Endothelial cell of umbilical vein (primary cell): ENCODE data around the gene TEF. TPM values are rescaled to one million over a fixed set of nuclear protein-coding genes. Genes with fewer than 3 reads are reported as not detected.

Experiments used
- BruUV-seq: library from RNA; stranded (reverse); fragments of 400-500 nt; replicated peaks from 2 replicates; lab custom pipeline; 2021; lab: Mats Ljungman, UMichigan
- CTCF ChIA-PET: fragments of 300-600, 350-600 bp; sonication (Branson Sonifier 250); formaldehyde crosslinking; loops from one replicate; lab custom pipeline; 2021; ENCODE audit warnings: antibody characterized with exemption, inconsistent platforms; lab: Charles Lee
- POLR2A ChIA-PET: fragments of 300-600, 350-600 bp; sonication (Branson Sonifier 250); formaldehyde crosslinking; loops from one replicate; lab custom pipeline; 2021; ENCODE audit warnings: antibody characterized with exemption, inconsistent platforms; lab: Charles Lee
- DNase-seq: peaks from one replicate; pipeline ENCODE4 v3.0.0-alpha.2; 2011; ENCODE audit warnings: low read depth, low spot score
- FAIRE-seq: peaks from 2 replicates; lab custom pipeline; 2011; peaks lifted over from hg19 to GRCh38; lab: Jason Lieb, UNC
- H2AFZ ChIP-seq: 2 replicates; pipeline ENCODE4 v1.6.0; 2012; ENCODE audit warnings: low read depth, low read length, control low read depth, inconsistent platforms
- H3K27ac ChIP-seq: 2 replicates; pipeline ENCODE4 v1.5.1; 2011; ENCODE audit warnings: low read depth, mild to moderate bottlenecking, control low read depth, low read length, moderate library complexity; ENCODE audit not compliant: insufficient read depth
- H3K27me3 ChIP-seq, 2 experiments: 2 replicates each; pipeline versions ENCODE4 v1.6.0 to v1.6.1; 2011; ENCODE audit warnings: low read length in 2 of 2, mixed read lengths in 1 of 2; ENCODE audit not compliant: control insufficient read depth in 2 of 2, insufficient read depth in 2 of 2
- H3K36me3 ChIP-seq, 2 experiments: 2 replicates in 1 of 2; 3 replicates in 1 of 2; pipeline ENCODE4 v1.5.1; 2011; ENCODE audit warnings: low read length in 2 of 2, mild to moderate bottlenecking in 1 of 2, moderate library complexity in 1 of 2; ENCODE audit not compliant: control insufficient read depth in 2 of 2, insufficient read depth in 2 of 2; ENCODE audit errors: extremely low read depth in 1 of 2
- H3K4me1 ChIP-seq: 3 replicates; pipeline ENCODE4 v1.5.1; 2011; ENCODE audit warnings: mild to moderate bottlenecking, low read length; ENCODE audit not compliant: control insufficient read depth, insufficient read depth; ENCODE audit errors: extremely low read depth
- H3K4me2 ChIP-seq: 2 replicates; pipeline ENCODE4 v1.6.1; 2011; ENCODE audit warnings: low read length, control low read depth, mixed read lengths; ENCODE audit not compliant: insufficient read depth
- H3K4me3 ChIP-seq, 3 experiments: fragments of 200-600 bp in 1 of 3; sonication (generic), shearing (Covaris generic) in 1 of 3; replicated peaks in 1 of 3; 2 replicates each; pipeline ENCODE4 v1.5.1; 2011 to 2016; ENCODE audit warnings: control low read depth in 3 of 3, low read length in 3 of 3, mild to moderate bottlenecking in 2 of 3, inconsistent platforms in 1 of 3, low read depth in 1 of 3, moderate library complexity in 1 of 3; ENCODE audit not compliant: insufficient read depth in 1 of 3
- H3K79me2 ChIP-seq: 2 replicates; pipeline ENCODE4 v1.6.0; 2012; ENCODE audit warnings: low read length, inconsistent platforms; ENCODE audit not compliant: control insufficient read depth, insufficient read depth
- H3K9ac ChIP-seq: replicated peaks from 2 replicates; pipeline ENCODE3; 2011; ENCODE audit warnings: low read length, control low read depth; ENCODE audit not compliant: insufficient read depth; ENCODE audit errors: extremely low read depth
- H3K9me1 ChIP-seq: replicated peaks from 3 replicates; pipeline ENCODE4 v1.6.0; 2011; ENCODE audit warnings: mild to moderate bottlenecking, low read length; ENCODE audit not compliant: control insufficient read depth, insufficient read depth; ENCODE audit errors: extremely low read depth
- H3K9me3 ChIP-seq: replicated peaks from 2 replicates; pipeline ENCODE4 v1.5.1; 2012; ENCODE audit warnings: low read length, inconsistent platforms; ENCODE audit not compliant: control insufficient read depth, insufficient read depth
- H4K20me1 ChIP-seq: replicated peaks from 2 replicates; pipeline ENCODE3; 2011; ENCODE audit warnings: mild to moderate bottlenecking, low read length; ENCODE audit not compliant: control insufficient read depth, insufficient read depth; ENCODE audit errors: extremely low read depth
- EZH2 ChIP-seq: IDR thresholded peaks from 2 replicates; pipeline ENCODE4 v1.6.1; 2012; ENCODE audit warnings: borderline replicate concordance, low read depth, mild to moderate bottlenecking, moderate library complexity, low read length, inconsistent platforms; ENCODE audit not compliant: severe bottlenecking
- FOS ChIP-seq: IDR thresholded peaks from 2 replicates; pipeline ENCODE4 v1.6.1; 2011; ENCODE audit warnings: mild to moderate bottlenecking, low read length, moderate library complexity, borderline replicate concordance; ENCODE audit not compliant: insufficient read depth
- GATA2 ChIP-seq: IDR thresholded peaks from 2 replicates; pipeline ENCODE4 v1.7.0; 2011; ENCODE audit warnings: low read depth, mild to moderate bottlenecking, moderate library complexity, mixed read lengths, low read length; ENCODE audit not compliant: insufficient read length, insufficient read depth
- JUN ChIP-seq: IDR thresholded peaks from 2 replicates; pipeline ENCODE4 v1.6.1; 2011; ENCODE audit warnings: borderline replicate concordance, low read depth; ENCODE audit not compliant: insufficient read length, insufficient read depth
- MYC ChIP-seq: IDR thresholded peaks from one replicate; pipeline ENCODE4 v1.6.1; 2011; ENCODE audit warnings: mild to moderate bottlenecking, low read depth, low read length
- POLR2A ChIP-seq: IDR thresholded peaks from 2 replicates; pipeline ENCODE4 v1.6.1; 2012; ENCODE audit warnings: low read depth, mild to moderate bottlenecking, control low read depth, low read length
- POLR2AphosphoS5 ChIP-seq: IDR thresholded peaks from 2 replicates; pipeline ENCODE4 v1.6.1; 2012; ENCODE audit warnings: low read depth, mild to moderate bottlenecking, control low read depth, low read length, moderate library complexity; ENCODE audit not compliant: insufficient read depth
- dilution Hi-C: fragments of 300-500 bp; cut with MboI; formaldehyde crosslinking; loops from one replicate; pipeline ENCODE4 v1.15.0; 2019; ENCODE audit warnings: low sequenced_read_pairs; ENCODE audit not compliant: extremely low pct_ligation_motif_present
- intact Hi-C: fragments of 100-400 bp; cut with micrococcal nuclease; formaldehyde crosslinking; loops from one replicate; pipeline ENCODE4 v1.10.0; 2022
- polyA plus RNA-seq, 4 experiments: library from polyadenylated mRNA; depleted of rRNA in 3 of 4; stranded (reverse) in 3 of 4; unstranded in 1 of 4; fragments of >200 nt; gene quantifications; 2 replicates each; pipeline versions ENCODE4 v1.2.1 to v1.2.3, GENCODE V29; 2011 to 2012; ENCODE audit warnings: missing spikeins in 1 of 4
- total RNA-seq: library from RNA; stranded (reverse); gene quantifications from 2 replicates; pipeline ENCODE4 v1.2.3, GENCODE V29; 2021
- TF ChIP-seq, protein P1 (sequence below), 2 donors: IDR thresholded peaks; 1 replicate in 1 of 2; 2 replicates in 1 of 2; pipeline ENCODE4 v1.5.1; 2011; ENCODE audit warnings: low read length in 2 of 2, mild to moderate bottlenecking in 2 of 2, moderate library complexity in 2 of 2, control low read depth in 1 of 2, inconsistent platforms in 1 of 2, low read depth in 1 of 2; ENCODE audit not compliant: insufficient read depth in 1 of 2; ENCODE audit errors: extremely low read depth in 1 of 2
- TF ChIP-seq, protein P2 (sequence below): IDR thresholded peaks from 2 replicates; pipeline ENCODE4 v1.6.1; 2011; ENCODE audit not compliant: insufficient read depth, insufficient read length

The TEF gene
- total and polyA plus RNA-seq, 2 donors (not counting 3 experiments of a cell fraction or from before 2014, with no cell fraction given), result 2.2 to 4.0 TPM

DNA sequence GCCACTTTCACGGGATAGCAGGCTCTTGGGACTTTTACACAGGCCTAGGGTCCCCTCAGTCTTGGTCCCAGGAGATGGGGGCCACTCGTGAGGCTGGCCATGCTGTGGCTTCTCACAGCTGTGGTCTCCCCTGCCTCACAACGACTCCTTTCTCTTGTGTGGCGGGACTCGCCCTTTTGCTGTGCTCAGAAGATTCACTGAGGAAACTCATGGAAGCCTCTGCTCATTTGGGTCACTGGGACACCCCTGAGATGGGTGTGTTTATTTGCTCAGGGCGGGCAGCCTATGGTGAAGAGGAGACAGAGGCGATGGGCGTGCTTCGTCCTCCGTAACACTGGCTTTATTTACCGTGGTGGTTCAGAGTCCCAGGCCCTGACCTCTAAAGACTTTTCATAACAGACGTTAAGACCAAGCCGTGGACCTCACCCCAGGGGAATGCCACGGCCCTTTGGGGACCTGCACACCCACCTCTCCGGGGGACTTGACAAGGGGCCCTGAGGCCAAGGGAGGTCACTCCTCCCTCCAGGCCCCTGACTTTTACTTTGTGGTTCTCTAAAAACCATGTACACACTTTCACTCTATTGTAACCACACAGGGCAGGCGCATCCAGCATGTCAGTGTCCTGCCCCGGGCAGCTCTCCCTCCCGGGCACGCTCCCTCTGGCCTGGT, 15.5 kb downstream of the TEF start:
- Histone ChIP-seq H3K9ac (no peak overlapping the region), H3K4me2 (no peak overlapping the region), H3K27me3 (no peaks in the 10 kb centered on the region), H3K4me3 (no peak overlapping the region), H3K9me1 (no peaks in the 10 kb centered on the region), H2AFZ (no peak overlapping the region), H4K20me1 (no peaks in the 10 kb centered on the region), H3K27ac (no peak overlapping the region), H3K36me3 (no peaks in the 10 kb centered on the region), H3K79me2 (no peaks in the 10 kb centered on the region), H3K9me3 (no peaks in the 10 kb centered on the region), H3K4me1 (no peaks in the 10 kb centered on the region)
- ChIA-PET POLR2A (no interaction called here), CTCF (interaction anchor here (0.5 to 0.7 kb wide), 2 partner anchors 59 to 423 kb away, joined by 3 read pairs; no protein-coding TSS in a partner anchor)
- intact Hi-C loops, result no loop called here
- TF ChIP-seq, protein P1, sequence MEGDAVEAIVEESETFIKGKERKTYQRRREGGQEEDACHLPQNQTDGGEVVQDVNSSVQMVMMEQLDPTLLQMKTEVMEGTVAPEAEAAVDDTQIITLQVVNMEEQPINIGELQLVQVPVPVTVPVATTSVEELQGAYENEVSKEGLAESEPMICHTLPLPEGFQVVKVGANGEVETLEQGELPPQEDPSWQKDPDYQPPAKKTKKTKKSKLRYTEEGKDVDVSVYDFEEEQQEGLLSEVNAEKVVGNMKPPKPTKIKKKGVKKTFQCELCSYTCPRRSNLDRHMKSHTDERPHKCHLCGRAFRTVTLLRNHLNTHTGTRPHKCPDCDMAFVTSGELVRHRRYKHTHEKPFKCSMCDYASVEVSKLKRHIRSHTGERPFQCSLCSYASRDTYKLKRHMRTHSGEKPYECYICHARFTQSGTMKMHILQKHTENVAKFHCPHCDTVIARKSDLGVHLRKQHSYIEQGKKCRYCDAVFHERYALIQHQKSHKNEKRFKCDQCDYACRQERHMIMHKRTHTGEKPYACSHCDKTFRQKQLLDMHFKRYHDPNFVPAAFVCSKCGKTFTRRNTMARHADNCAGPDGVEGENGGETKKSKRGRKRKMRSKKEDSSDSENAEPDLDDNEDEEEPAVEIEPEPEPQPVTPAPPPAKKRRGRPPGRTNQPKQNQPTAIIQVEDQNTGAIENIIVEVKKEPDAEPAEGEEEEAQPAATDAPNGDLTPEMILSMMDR (IDR thresholded peaks at IDR 0.05; ENCODE audit: extremely low read depth in 1 of 2, insufficient read depth in 1 of 2, low read depth in 1 of 2, low read length in 2 of 2), result no peak
- TF ChIP-seq, protein P2, sequence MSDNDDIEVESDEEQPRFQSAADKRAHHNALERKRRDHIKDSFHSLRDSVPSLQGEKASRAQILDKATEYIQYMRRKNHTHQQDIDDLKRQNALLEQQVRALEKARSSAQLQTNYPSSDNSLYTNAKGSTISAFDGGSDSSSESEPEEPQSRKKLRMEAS, result no peak
- TF ChIP-seq GATA2, result no peak
- no peak for TF ChIP-seq POLR2A
- DNase-seq (no peak), FAIRE-seq (no peak)
- dilution Hi-C loops, result no loop called here
- BruUV-seq, result no TSS peak

DNA sequence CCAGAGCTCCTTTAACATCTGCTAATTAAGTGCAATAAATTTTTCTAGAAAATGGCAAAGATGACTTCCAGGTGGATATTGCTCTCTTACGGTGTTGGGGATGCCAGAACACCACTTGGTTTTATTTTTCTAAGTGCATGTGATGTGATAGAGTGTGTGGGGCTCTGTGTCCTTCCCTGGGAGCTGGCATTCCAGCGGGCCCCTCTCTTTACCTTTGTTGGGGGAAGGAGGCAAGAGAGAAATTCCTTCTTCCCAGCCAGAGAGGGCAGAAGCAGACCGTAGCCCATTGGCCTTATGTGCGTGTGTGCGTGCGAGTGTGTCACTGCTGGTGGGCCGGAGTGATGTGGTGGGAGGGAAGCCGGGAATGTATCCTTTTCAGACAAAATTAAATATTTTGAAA, 17.2 kb downstream of the TEF start:
- Histone ChIP-seq H3K36me3 (no peaks in the 10 kb centered on the region), H2AFZ (no peak overlapping the region), H3K79me2 (no peaks in the 10 kb centered on the region), H4K20me1 (no peaks in the 10 kb centered on the region), H3K9ac (no peak overlapping the region), H3K9me1 (no peaks in the 10 kb centered on the region), H3K4me1 (no peaks in the 10 kb centered on the region), H3K4me2 (no peak overlapping the region), H3K27me3 (no peaks in the 10 kb centered on the region), H3K27ac (no peak overlapping the region), H3K9me3 (no peaks in the 10 kb centered on the region), H3K4me3 (no peak overlapping the region)
- no peak for FAIRE-seq
- POLR2A ChIA-PET, result no interaction called here
- TF ChIP-seq POLR2AphosphoS5 (no peak), POLR2A (no peak), JUN (no peak), EZH2 (no peak), FOS (no peak), MYC (no peak), GATA2 (no peak)
- TF ChIP-seq, protein P2, result no peak
- TF ChIP-seq, protein P1 (IDR thresholded peaks at IDR 0.05; ENCODE audit: extremely low read depth in 1 of 2, insufficient read depth in 1 of 2, low read depth in 1 of 2, low read length in 2 of 2), result no peak
- CTCF ChIA-PET, result interaction anchor here (0.5 to 1.7 kb wide), 4 partner anchors 23 to 128 kb away, joined by 3 to 6 read pairs (median 4); no protein-coding TSS in a partner anchor
- BruUV-seq, result no TSS peak
- intact Hi-C loops (no loop called here), dilution Hi-C loops (no loop called here)
- no peak for DNase-seq
